ENCODE measurements around the gene LTBP2.
A peak's percentile ranks its signal among the peaks of the same experiment; 100 is the strongest.

LTBP2 gene

GRCh38 chr14:74569806-74570591 lies 42.0 kb downstream of the LTBP2 start:
- no peak for DNase-seq

GRCh38 chr14:74569387-74569786 lies 42.6 kb downstream of the LTBP2 start:
- DNase-seq = no peak

GRCh38 chr14:74568911-74569310 lies 43.1 kb downstream of the LTBP2 start:
- DNase-seq = no peak

- DNase-seq = no peak
Measured at GRCh38 chr14:74568380-74568649, 43.7 kb downstream of the LTBP2 start.

GRCh38 chr14:74567646-74568379 lies 44.2 kb downstream of the LTBP2 start:
- no peak for DNase-seq

GRCh38 chr14:74567219-74567618 lies 44.8 kb downstream of the LTBP2 start:
- DNase-seq = no peak

- DNase-seq = no peak
Measured at GRCh38 chr14:74566174-74567141, 45.6 kb downstream of the LTBP2 start.

- peak; percentile 65 for DNase-seq
Measured at GRCh38 chr14:74563586-74564159, 48.4 kb downstream of the LTBP2 start.

- DNase-seq = peak; percentile 77
Measured at GRCh38 chr14:74563233-74563585, 48.8 kb downstream of the LTBP2 start.

- peak; percentile 80 for DNase-seq
Measured at GRCh38 chr14:74562515-74563232, 49.4 kb downstream of the LTBP2 start.

- no peak for DNase-seq
Measured at GRCh38 chr14:74558655-74559054, 53.4 kb downstream of the LTBP2 start.

GRCh38 chr14:74557691-74558090 lies 54.3 kb downstream of the LTBP2 start:
- DNase-seq = no peak

GRCh38 chr14:74555476-74556050 lies 56.5 kb downstream of the LTBP2 start:
- DNase-seq = no peak

- DNase-seq = no peak
Measured at GRCh38 chr14:74554742-74555362, 57.2 kb downstream of the LTBP2 start.

GRCh38 chr14:74552623-74553022 lies 59.4 kb downstream of the LTBP2 start:
- no peak for DNase-seq

- no peak for DNase-seq
Measured at GRCh38 chr14:74551431-74552371, 60.3 kb downstream of the LTBP2 start.

GRCh38 chr14:74551001-74551400 lies 61.0 kb downstream of the LTBP2 start:
- DNase-seq = no peak

- DNase-seq = no peak
Measured at GRCh38 chr14:74550071-74550470, 62.0 kb downstream of the LTBP2 start.

- peak; percentile 20 for DNase-seq
Measured at GRCh38 chr14:74549588-74549987, 62.4 kb downstream of the LTBP2 start.

GRCh38 chr14:74548881-74549280 lies 63.2 kb downstream of the LTBP2 start:
- no peak for DNase-seq

Measured in NCI-H510A treated with DMSO at 0.1 percent for 48 hours (cell line).